ENCODE data around the gene ZC3H12D. TPM values are rescaled to one million over a fixed set of nuclear protein-coding genes. Genes with fewer than 3 reads are reported as not detected.
"Not testable (repeated sequence)": the region's sequence is repeated elsewhere in the genome, so short reads cannot be mapped to it uniquely, and the experiment has no call there.

ZC3H12D gene
- total RNA-seq, 1 experiment from 2014 or later: not detected

DNA sequence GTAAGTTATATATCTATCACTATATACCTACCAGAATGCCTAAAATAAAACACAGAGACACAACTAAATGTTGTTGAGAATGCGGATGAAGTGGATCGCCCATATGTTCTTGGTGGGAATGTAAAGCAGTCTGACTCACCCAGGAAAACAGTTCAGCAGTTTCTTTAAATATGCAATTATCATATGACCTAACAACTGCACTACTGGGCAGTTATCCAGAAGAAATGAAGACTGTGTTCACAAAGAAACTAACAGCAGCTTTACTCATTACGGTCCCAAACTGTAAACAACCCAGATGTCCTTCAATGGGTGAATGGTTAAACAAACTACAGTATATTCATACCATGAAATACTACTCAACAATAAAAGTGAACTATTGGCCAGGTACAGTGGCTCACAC, 14.3 kb upstream of the ZC3H12D start:
- no peaks in the 10 kb centered on the region for H3K79me2 ChIP-seq (ENCODE audit: low read length)
- no peaks in the 10 kb centered on the region for H3F3A ChIP-seq (ENCODE audit: low read length, unreplicated experiment)
- CTCF ChIA-PET: no interaction called here
- no peak for TF ChIP-seq EZH2 (IDR thresholded peaks at IDR 0.05; ENCODE audit: low read length, unreplicated experiment)
- no peak for TF ChIP-seq EZH2phosphoT487 (IDR thresholded peaks at IDR 0.05; ENCODE audit: borderline replicate concordance, low read length)
- TF ChIP-seq, protein P1, sequence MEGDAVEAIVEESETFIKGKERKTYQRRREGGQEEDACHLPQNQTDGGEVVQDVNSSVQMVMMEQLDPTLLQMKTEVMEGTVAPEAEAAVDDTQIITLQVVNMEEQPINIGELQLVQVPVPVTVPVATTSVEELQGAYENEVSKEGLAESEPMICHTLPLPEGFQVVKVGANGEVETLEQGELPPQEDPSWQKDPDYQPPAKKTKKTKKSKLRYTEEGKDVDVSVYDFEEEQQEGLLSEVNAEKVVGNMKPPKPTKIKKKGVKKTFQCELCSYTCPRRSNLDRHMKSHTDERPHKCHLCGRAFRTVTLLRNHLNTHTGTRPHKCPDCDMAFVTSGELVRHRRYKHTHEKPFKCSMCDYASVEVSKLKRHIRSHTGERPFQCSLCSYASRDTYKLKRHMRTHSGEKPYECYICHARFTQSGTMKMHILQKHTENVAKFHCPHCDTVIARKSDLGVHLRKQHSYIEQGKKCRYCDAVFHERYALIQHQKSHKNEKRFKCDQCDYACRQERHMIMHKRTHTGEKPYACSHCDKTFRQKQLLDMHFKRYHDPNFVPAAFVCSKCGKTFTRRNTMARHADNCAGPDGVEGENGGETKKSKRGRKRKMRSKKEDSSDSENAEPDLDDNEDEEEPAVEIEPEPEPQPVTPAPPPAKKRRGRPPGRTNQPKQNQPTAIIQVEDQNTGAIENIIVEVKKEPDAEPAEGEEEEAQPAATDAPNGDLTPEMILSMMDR (conservative IDR thresholded peaks at IDR 0.05; ENCODE audit: low read depth, low read length): no peak
- H3K27me3 ChIP-seq (ENCODE audit: low read length): no peaks in the 10 kb centered on the region
- ATAC-seq (peak; percentile 79), DNase-seq (peak; percentile 92)
- no peaks in the 10 kb centered on the region for H3K9me3 ChIP-seq (ENCODE audit: low read length)
- peak overlapping the region; percentile 75 for H3K27ac ChIP-seq (ENCODE audit: low read length)
- no peaks in the 10 kb centered on the region for H4K20me1 ChIP-seq (ENCODE audit: low read length)
- H3K4me2 ChIP-seq (ENCODE audit: low read length): peak overlapping the region; percentile 43; the same call in 1 of the 2 replicates
- no peak overlapping the region for H2AFZ ChIP-seq (ENCODE audit: low read length)
- no peaks in the 10 kb centered on the region for H3K36me3 ChIP-seq (ENCODE audit: low read depth, low read length)
- no peaks in the 10 kb centered on the region for H3K9me2 ChIP-seq (replicated peaks; ENCODE audit: low read length)
- H3K4me3 ChIP-seq (ENCODE audit: low read length): no peak overlapping the region
- H3K9ac ChIP-seq (ENCODE audit: low read length): peak overlapping the region; percentile 6; the same call in 1 of the 2 replicates
- peaks cover 29% of the 10 kb centered on the region for H3K4me1 ChIP-seq (ENCODE audit: insufficient read depth, low read length)
- POLR2A ChIA-PET (ENCODE audit: unreplicated experiment): no interaction called here
- intact Hi-C loops (cut with micrococcal nuclease): loop anchor here (1.0 to 10.0 kb wide), 3 partner anchors 164 to 470 kb away; no protein-coding TSS in a partner anchor
- no TSS peak for BruUV-seq (replicated peaks)

DNA sequence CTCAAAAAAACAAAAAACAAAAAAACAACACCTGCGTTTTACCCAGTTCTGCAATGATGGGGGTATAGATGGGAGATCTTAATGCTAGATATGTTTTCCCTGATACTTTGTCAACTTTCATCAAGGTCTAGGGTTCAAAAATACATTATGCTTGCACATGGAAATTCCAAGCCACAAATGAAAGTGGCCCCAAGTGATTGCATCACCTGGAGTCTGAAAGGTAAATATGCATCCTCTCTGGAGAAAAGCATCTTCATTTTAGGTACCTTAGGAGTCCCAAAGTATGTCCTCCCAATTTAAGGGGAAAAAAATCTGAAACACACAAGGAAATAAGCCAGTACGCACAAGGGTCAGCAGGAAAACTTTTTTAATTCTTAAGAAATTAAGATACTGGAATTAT, 12.6 kb upstream of the ZC3H12D start:
- Histone ChIP-seq H3K9me3 (ENCODE audit: low read length) (no peaks in the 10 kb centered on the region), H3K4me1 (ENCODE audit: insufficient read depth, low read length) (peaks cover 29% of the 10 kb centered on the region), H3K4me2 (ENCODE audit: low read length) (no peak overlapping the region), H3F3A (ENCODE audit: low read length, unreplicated experiment) (no peaks in the 10 kb centered on the region), H2AFZ (ENCODE audit: low read length) (no peak overlapping the region), H3K27me3 (ENCODE audit: low read length) (no peaks in the 10 kb centered on the region), H3K9me2 (replicated peaks; ENCODE audit: low read length) (no peaks in the 10 kb centered on the region), H4K20me1 (ENCODE audit: low read length) (no peaks in the 10 kb centered on the region), H3K9ac (ENCODE audit: low read length) (no peak overlapping the region), H3K27ac (ENCODE audit: low read length) (no peak overlapping the region), H3K36me3 (ENCODE audit: low read depth, low read length) (no peaks in the 10 kb centered on the region), H3K79me2 (ENCODE audit: low read length) (no peaks in the 10 kb centered on the region), H3K4me3 (ENCODE audit: low read length) (no peak overlapping the region)
- no peak for DNase-seq
- ChIA-PET CTCF (no interaction called here), POLR2A (ENCODE audit: unreplicated experiment) (no interaction called here)
- TF ChIP-seq EZH2phosphoT487 (IDR thresholded peaks at IDR 0.05; ENCODE audit: borderline replicate concordance, low read length) (no peak), EZH2 (IDR thresholded peaks at IDR 0.05; ENCODE audit: low read length, unreplicated experiment) (no peak)
- TF ChIP-seq, protein P1 (conservative IDR thresholded peaks at IDR 0.05; ENCODE audit: low read depth, low read length): no peak
- intact Hi-C loops (cut with micrococcal nuclease): loop anchor here (5.0 to 10.0 kb wide), 2 partner anchors 163 to 415 kb away; no protein-coding TSS in a partner anchor
- BruUV-seq (replicated peaks): no TSS peak
- ATAC-seq: no peak

DNA sequence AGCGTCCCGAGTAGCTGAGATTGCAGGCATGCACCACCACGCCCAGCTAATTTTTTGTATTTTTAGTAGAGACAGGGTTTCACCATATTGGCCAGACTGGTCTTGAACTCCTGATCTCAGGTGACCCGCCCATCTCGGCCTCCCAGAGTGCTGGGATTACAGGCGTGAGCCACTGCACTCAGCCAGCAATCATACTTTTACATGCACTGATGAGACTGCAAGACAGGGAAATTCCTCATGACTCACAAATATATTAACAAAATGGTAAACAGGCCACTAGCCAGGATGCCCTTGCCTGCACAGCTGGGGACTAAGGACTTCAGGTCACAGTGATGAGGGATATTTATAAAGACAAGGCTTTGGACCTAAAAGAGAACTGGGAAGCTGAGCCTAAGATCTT, 11.8 kb upstream of the ZC3H12D start:
- DNase-seq (peak; percentile 61), ATAC-seq (peak; percentile 76)
- H3K9ac ChIP-seq (ENCODE audit: low read length); H3F3A ChIP-seq (ENCODE audit: low read length, unreplicated experiment); H3K9me3 ChIP-seq (ENCODE audit: low read length); H3K27me3 ChIP-seq (ENCODE audit: low read length); H3K4me2 ChIP-seq (ENCODE audit: low read length); H4K20me1 ChIP-seq (ENCODE audit: low read length); CTCF ChIA-PET; H3K9me2 ChIP-seq (replicated peaks; ENCODE audit: low read length); H3K36me3 ChIP-seq (ENCODE audit: low read depth, low read length); H3K4me3 ChIP-seq (ENCODE audit: low read length); H3K79me2 ChIP-seq (ENCODE audit: low read length); POLR2A ChIA-PET (ENCODE audit: unreplicated experiment); H2AFZ ChIP-seq (ENCODE audit: low read length): not testable (repeated sequence)
- H3K27ac ChIP-seq (ENCODE audit: low read length): peak overlapping the region; percentile 29; the same call in 1 of the 2 replicates
- TSS peak; percentile 85 for BruUV-seq (replicated peaks)
- intact Hi-C loops (cut with micrococcal nuclease): loop anchor here (5.0 to 10.0 kb wide), 2 partner anchors 162 to 414 kb away; no protein-coding TSS in a partner anchor
- H3K4me1 ChIP-seq (ENCODE audit: insufficient read depth, low read length): peaks cover 29% of the 10 kb centered on the region

DNA sequence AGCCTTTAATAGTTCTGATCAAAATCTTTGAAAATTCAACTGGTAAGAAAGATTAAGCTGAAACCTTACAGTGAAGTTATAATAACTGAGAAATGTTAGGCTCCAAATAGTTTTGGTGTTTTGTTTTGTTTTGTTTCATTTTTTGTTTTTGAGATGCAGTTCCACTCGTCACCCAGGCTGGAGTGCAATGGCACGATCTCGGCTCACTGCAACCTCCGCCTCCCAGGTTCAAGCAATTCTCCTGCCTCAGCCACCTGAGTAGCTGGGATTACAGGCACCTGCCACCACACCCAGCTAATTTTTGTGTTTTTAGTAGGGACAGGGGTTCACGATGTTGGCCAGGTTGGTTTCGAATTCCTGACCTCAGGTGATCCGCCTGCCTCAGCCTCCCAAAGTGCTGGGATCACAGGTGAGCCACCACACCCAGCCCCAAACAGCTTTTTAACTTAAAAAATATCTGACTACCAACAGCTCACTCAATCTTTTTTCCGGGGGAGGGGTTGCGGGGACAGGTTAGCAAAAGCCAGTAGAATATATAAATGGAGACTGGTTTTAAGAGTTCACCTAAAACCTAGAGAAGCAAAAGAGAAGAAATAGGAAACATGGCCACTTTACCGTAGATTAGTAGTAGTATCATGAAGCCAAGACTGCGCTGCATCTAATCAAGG, 10.7 kb upstream of the ZC3H12D start:
- Histone ChIP-seq H3K4me1 (ENCODE audit: insufficient read depth, low read length) (peaks cover 29% of the 10 kb centered on the region), H3K4me2 (ENCODE audit: low read length) (peak overlapping the region; percentile 40; the same call in 1 of the 2 replicates), H3K27ac (ENCODE audit: low read length) (peak overlapping the region; percentile 41)
- H3K9me3 ChIP-seq (ENCODE audit: low read length); DNase-seq; H3F3A ChIP-seq (ENCODE audit: low read length, unreplicated experiment); H2AFZ ChIP-seq (ENCODE audit: low read length); H3K36me3 ChIP-seq (ENCODE audit: low read depth, low read length); H3K27me3 ChIP-seq (ENCODE audit: low read length); BruUV-seq (replicated peaks); H3K4me3 ChIP-seq (ENCODE audit: low read length); POLR2A ChIA-PET (ENCODE audit: unreplicated experiment); H4K20me1 ChIP-seq (ENCODE audit: low read length); H3K9me2 ChIP-seq (replicated peaks; ENCODE audit: low read length); H3K9ac ChIP-seq (ENCODE audit: low read length); ATAC-seq; H3K79me2 ChIP-seq (ENCODE audit: low read length): not testable (repeated sequence)
- CTCF ChIA-PET: interaction anchor here (0.6 to 0.7 kb wide), 2 partner anchors 19 to 547 kb away, joined by 3 to 4 read pairs; no protein-coding TSS in a partner anchor
- intact Hi-C loops (cut with micrococcal nuclease): loop anchor here (5.0 to 10.0 kb wide), 2 partner anchors 161 to 413 kb away; no protein-coding TSS in a partner anchor

DNA sequence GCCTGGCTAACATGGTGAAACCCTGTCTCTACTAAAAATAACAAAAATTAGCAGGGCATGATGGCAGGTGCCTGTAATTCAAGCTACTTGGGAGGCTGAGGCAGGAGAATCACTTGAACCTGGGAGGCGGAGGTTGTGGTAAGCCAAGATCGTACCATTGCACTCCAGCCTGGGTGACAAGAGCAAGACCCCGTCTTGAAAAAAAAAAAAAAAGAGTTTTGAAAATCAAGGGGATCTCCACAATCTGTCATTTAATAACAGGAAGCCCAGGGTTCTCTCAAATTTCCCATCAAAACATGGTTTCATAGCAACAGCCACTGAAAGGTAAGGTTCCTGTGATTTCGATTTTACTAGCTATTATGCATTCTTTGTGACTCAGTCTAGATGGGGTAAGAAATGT, 10.0 kb upstream of the ZC3H12D start:
- peak overlapping the region; percentile 40; the same call in 1 of the 2 replicates for H3K4me2 ChIP-seq (ENCODE audit: low read length)
- H2AFZ ChIP-seq (ENCODE audit: low read length); H3K36me3 ChIP-seq (ENCODE audit: low read depth, low read length); H4K20me1 ChIP-seq (ENCODE audit: low read length); H3K9me2 ChIP-seq (replicated peaks; ENCODE audit: low read length); H3K9me3 ChIP-seq (ENCODE audit: low read length); H3K4me3 ChIP-seq (ENCODE audit: low read length); H3K27me3 ChIP-seq (ENCODE audit: low read length); POLR2A ChIA-PET (ENCODE audit: unreplicated experiment); H3K9ac ChIP-seq (ENCODE audit: low read length); H3K79me2 ChIP-seq (ENCODE audit: low read length); H3F3A ChIP-seq (ENCODE audit: low read length, unreplicated experiment); BruUV-seq (replicated peaks): not testable (repeated sequence)
- peak; percentile 39 for ATAC-seq
- CTCF ChIA-PET: interaction anchor here (0.6 kb wide), 1 partner anchor 547 kb away, joined by 3 read pairs; no protein-coding TSS in a partner anchor
- peaks cover 29% of the 10 kb centered on the region for H3K4me1 ChIP-seq (ENCODE audit: insufficient read depth, low read length)
- peak overlapping the region; percentile 47 for H3K27ac ChIP-seq (ENCODE audit: low read length)
- intact Hi-C loops (cut with micrococcal nuclease): loop anchor here (5.0 to 10.0 kb wide), 2 partner anchors 160 to 413 kb away; no protein-coding TSS in a partner anchor
- peak; percentile 74 for DNase-seq

Data from PC-3 (cell line).